OCI-M2 (cell line): ENCODE data around the gene CCDC122.

ENCODE experiments used
- DNase-seq: peaks from one replicate; lab custom pipeline; 2025; ENCODE audit not compliant: unreplicated experiment; lab: John Stamatoyannopoulos, UW

The CCDC122 gene

DNA sequence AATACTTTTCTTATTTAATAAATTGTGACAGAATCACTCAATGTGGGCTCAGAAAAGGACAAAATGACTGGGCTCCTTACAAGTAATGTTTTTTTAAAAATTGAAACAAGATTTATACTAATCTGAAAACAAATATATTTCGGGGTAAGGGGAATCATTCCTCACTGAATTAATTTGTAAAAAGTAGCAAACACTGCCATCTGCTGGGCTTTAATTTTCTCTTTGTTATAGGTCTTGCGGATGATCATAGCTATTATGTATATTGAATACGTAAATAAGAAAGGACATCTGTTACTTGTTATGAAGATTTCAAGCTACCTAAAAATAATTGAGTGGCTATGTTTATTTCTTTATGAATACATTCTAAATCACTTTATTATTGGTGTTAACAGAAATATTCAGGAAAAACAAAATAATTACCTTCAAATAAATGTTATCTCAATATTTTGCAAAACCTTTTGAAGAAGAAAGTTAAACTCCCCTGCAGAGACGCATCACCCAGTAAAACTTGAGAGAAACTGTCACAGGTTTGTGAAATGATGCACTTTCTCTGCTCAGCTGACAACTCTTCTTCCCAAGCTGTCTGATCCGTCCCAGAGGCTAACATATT, 75.0 kb downstream of the CCDC122 start:
- peak; percentile 10 for DNase-seq

- no peak for DNase-seq
Observed at GRCh38 chr13:43802511-43802910, 77.0 kb downstream of the CCDC122 start.

- DNase-seq, result no peak
Observed at GRCh38 chr13:43800828-43801227, 78.7 kb downstream of the CCDC122 start.

- no peak for DNase-seq
Observed at GRCh38 chr13:43799191-43799590, 80.3 kb downstream of the CCDC122 start.

- DNase-seq, result no peak
Observed at GRCh38 chr13:43797869-43798268, 81.7 kb downstream of the CCDC122 start.

- no peak for DNase-seq
Observed at GRCh38 chr13:43797159-43797558, 82.4 kb downstream of the CCDC122 start.

- DNase-seq, result no peak
Observed at GRCh38 chr13:43794416-43794815, 85.1 kb downstream of the CCDC122 start.

GRCh38 chr13:43792076-43792881, 87.3 kb downstream of the CCDC122 start:
- no peak for DNase-seq

DNA sequence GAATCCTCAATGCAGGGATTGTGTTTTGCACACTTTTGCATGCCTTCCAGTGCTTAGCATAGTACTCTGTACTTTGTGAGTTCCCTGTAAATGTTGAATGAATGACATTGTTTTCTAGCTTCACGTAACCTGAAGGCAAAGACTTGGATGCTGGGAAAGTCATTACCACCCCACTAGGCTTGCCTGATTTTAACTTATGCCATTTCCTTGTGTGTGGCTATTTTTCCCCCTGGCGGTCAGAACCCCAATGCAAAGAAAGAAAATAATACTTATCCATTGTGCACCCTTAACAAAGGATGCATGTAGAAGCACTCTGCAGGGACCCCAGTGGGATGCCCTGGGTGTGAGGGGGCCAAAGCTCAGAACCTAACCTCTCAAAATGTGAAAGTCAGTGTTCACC, 91.5 kb downstream of the CCDC122 start:
- no peak for DNase-seq

GRCh38 chr13:43787518-43787891, 92.0 kb downstream of the CCDC122 start:
- no peak for DNase-seq

- no peak for DNase-seq
Observed at GRCh38 chr13:43786766-43787517, 92.6 kb downstream of the CCDC122 start, which contains the start of gene ENOX1. TSS of gene ENOX1 (minus strand) at chr13:43786972.

- no peak for DNase-seq
Observed at GRCh38 chr13:43786472-43786765, 93.1 kb downstream of the CCDC122 start.
